ENCODE data around the gene EPHA2. TPM values are rescaled to one million over a fixed set of nuclear protein-coding genes. Genes with fewer than 3 reads are reported as not detected.

The EPHA2 gene
- total and polyA plus RNA-seq, 2 donors (not counting 3 experiments of a cell fraction or from before 2014, with no cell fraction given), result 141 to 147 TPM

- intact Hi-C loops (cut with micrococcal nuclease), result loop anchor here (2.0 kb wide), 1 partner anchor 173 kb away; no protein-coding TSS in a partner anchor
Observed at GRCh38 chr1:16189921-16190621, 34.2 kb upstream of the EPHA2 start.

More at GRCh38 chr1:16189921-16190621, 34.2 kb upstream of the EPHA2 start:
- ChIA-PET CTCF (interaction anchor here (0.6 to 16.2 kb wide), 9 partner anchors 15 to 173 kb away, joined by 3 to 353 read pairs (median 6); partner anchors contain the start of genes EPHA2 and FAM131C), POLR2A (no interaction called here)
- H3K27ac ChIP-seq (ENCODE audit: insufficient read depth, low read depth, low read length), result no peak overlapping the region
- H3K9me3 ChIP-seq (replicated peaks; ENCODE audit: control insufficient read depth, insufficient read depth, low read length), result no peaks in the 10 kb centered on the region
- no TSS peak for BruUV-seq (replicated peaks)
- H3K4me3 ChIP-seq (replicated peaks in 1 of 3; ENCODE audit: insufficient read depth in 1 of 3, low read depth in 1 of 3, low read length in 3 of 3), result no peak overlapping the region
- peaks cover 5% of the 10 kb centered on the region for H3K4me1 ChIP-seq (ENCODE audit: control insufficient read depth, extremely low read depth, insufficient read depth, low read length)
- no peak overlapping the region for H3K9ac ChIP-seq (replicated peaks; ENCODE audit: extremely low read depth, insufficient read depth, low read length)
- TF ChIP-seq GATA2 (IDR thresholded peaks at IDR 0.05; ENCODE audit: insufficient read depth, insufficient read length, low read depth, low read length) (no peak), FOS (IDR thresholded peaks at IDR 0.05; ENCODE audit: borderline replicate concordance, insufficient read depth, low read length) (no peak), CTCF (IDR thresholded peaks at IDR 0.05; ENCODE audit: extremely low read depth in 1 of 2, insufficient read depth in 1 of 2, low read depth in 1 of 2, low read length in 2 of 2) (no peak), POLR2AphosphoS5 (IDR thresholded peaks at IDR 0.05; ENCODE audit: insufficient read depth, low read depth, low read length) (no peak), JUN (IDR thresholded peaks at IDR 0.05; ENCODE audit: borderline replicate concordance, insufficient read depth, insufficient read length, low read depth) (no peak), EZH2 (IDR thresholded peaks at IDR 0.05; ENCODE audit: borderline replicate concordance, low read depth, low read length, severe bottlenecking) (no peak), MYC (IDR thresholded peaks at IDR 0.05; ENCODE audit: low read depth, low read length) (no peak), POLR2A (IDR thresholded peaks at IDR 0.05; ENCODE audit: low read depth, low read length) (no peak), MAX (IDR thresholded peaks at IDR 0.05; ENCODE audit: insufficient read depth, insufficient read length) (no peak)
- no peaks in the 10 kb centered on the region for H3K36me3 ChIP-seq (ENCODE audit: control insufficient read depth in 2 of 2, extremely low read depth in 1 of 2, insufficient read depth in 2 of 2, low read length in 2 of 2)
- H3K4me2 ChIP-seq (ENCODE audit: insufficient read depth, low read length), result no peak overlapping the region
- no peak overlapping the region for H2AFZ ChIP-seq (ENCODE audit: low read depth, low read length)
- FAIRE-seq (no peak), DNase-seq (ENCODE audit: low read depth, low spot score) (no peak)
- H4K20me1 ChIP-seq (replicated peaks; ENCODE audit: control insufficient read depth, extremely low read depth, insufficient read depth, low read length), result no peaks in the 10 kb centered on the region
- no peaks in the 10 kb centered on the region for H3K27me3 ChIP-seq (ENCODE audit: control insufficient read depth in 2 of 2, insufficient read depth in 2 of 2, low read length in 2 of 2)
- dilution Hi-C loops (cut with MboI; ENCODE audit: extremely low pct_ligation_motif_present, low sequenced_read_pairs), result no loop called here
- no peaks in the 10 kb centered on the region for H3K79me2 ChIP-seq (ENCODE audit: control insufficient read depth, insufficient read depth, low read length)
- no peaks in the 10 kb centered on the region for H3K9me1 ChIP-seq (replicated peaks; ENCODE audit: control insufficient read depth, extremely low read depth, insufficient read depth, low read length)

Data from endothelial cell of umbilical vein (primary cell).